ENCODE results near the gene PRSS2. TPM values are rescaled to one million over a fixed set of nuclear protein-coding genes. Genes with fewer than 3 reads are reported as not detected.

Gene PRSS2
- total RNA-seq, 1 donor from 2014 or later: not detected

DNA sequence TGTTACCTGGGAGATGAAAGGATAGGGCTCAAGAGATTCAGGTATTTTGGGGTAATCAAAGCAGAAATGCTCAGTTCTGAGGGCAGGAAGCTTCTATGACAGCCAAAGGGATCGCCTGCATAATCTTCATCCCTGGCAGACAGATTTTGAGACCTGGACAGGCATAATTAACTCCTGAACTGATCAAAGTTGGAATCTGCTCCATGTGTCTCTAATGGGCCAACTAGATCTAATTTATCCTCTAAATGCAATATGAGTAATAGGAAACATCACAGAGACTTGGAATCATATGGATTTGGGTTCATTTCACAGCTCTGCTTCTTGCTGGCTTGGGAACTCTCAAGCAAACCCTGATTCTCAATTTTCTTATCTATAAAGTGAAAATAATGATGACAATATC lies 42.9 kb downstream of the PRSS2 start:
- no peak for FAIRE-seq

DNA sequence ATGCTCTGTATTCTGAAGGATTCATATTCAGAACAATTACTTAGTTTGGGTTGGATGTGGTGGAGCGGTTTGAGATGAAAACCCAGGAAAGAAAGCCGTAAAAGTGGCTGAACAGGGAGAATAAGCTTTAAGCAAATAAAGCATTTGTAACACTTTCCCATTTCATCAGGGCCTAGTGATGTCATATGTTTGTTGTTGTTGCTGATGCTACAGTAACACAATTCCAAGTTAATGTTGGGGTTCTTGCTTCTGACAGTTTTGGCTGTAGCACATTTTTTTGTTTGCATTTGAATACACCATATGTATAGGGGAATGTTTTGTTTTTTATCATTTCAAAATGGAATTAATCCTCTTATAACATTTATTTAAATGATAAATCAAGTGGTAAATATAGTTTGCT lies 43.7 kb downstream of the PRSS2 start:
- FAIRE-seq (no peak), DNase-seq (ENCODE audit: low spot score in 2 of 2) (no peak)

More for the DNA sequence above, 42.9 kb downstream of the PRSS2 start:
- DNase-seq (ENCODE audit: low spot score in 2 of 2): no peak

DNA sequence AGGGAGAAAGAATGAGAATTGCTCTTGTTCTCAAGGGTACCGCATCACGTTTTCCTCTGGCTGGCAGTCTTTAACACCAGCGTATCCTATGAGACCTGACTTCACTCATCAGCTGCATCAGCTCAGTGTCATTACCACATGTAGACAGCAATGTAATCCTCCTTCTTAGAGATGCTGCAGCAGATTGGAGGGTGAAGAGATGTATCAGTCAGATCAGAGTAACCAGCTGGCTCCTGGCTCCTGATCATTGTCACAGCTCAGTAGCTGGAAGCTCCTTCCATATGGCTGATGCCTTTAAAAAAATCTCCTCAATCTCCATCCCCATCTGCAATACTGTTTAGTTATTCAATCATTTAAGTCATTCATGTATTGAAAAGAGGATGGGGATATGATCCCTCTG lies 44.4 kb downstream of the PRSS2 start:
- DNase-seq (ENCODE audit: low spot score in 2 of 2) (no peak), FAIRE-seq (no peak)

DNA sequence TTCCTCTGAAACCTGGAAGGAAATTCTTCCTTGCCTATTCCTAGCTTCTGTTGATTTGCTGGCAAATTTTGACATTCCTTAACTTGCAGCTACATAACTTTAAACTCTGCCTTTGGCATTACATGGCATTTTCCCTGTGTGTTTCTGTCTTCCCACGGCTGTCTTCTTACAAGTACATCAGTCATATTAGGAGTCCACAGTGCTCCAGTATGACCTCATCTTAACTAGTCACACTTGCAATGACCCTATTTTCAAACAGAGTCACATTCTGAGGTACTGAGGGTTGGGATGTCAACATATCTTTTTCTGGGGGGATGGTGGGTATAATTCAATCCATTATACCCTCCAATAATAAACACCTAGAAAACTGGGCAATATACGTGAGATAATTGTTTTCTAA lies 46.7 kb downstream of the PRSS2 start:
- DNase-seq (ENCODE audit: low spot score in 2 of 2) (no peak), FAIRE-seq (no peak)

DNA sequence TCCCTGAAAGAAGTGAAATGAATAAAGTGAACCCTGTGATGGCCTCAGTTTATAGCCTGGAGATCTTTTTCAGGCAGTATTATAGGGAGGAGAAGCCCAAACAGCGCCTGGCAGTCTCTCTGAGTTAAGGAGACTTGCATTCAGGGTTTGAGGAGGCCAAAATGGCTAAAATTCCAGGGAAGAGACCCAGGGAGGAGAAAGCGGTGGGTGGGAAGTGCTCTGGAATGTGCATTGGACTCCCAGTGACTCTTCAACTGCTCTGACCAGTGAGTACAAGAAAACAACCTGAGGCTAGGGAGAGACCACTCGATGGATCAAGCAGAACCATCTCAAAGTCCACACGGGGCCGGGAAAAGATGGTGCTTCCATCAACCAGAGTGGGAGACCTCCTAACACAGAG lies 48.8 kb downstream of the PRSS2 start:
- FAIRE-seq (no peak), DNase-seq (ENCODE audit: low spot score in 2 of 2) (no peak)

DNA sequence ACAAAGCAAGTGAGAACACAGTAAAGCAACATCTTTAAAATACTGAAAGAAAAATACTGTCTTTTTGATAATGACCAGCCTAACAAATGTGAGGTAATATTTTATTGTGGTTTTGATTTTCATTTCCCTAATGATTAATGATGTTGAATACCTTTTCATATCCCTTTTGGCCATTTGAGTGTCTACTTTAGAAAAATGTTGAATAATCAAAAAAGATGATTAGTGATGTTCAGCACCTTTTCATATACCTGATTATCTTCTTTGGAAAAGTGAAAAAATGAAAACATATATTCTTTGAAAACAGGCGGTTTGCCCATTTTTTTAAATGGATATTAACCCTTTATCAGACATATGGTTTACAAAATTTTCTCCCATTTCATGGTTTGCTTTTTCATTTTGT lies 51.9 kb downstream of the PRSS2 start:
- DNase-seq (ENCODE audit: low spot score in 2 of 2) (no peak), FAIRE-seq (no peak)

Small RNAs within 50 kb of the gene (small RNA-seq; reads per million reads assigned to genes)
- gene TRBD1 (not detected), gene TRBJ1-1 (not detected), gene TRBJ1-2 (not detected), gene TRBJ1-3 (not detected), gene TRBJ1-4 (not detected), gene TRBJ1-5 (not detected), gene TRBJ1-6 (not detected), gene TRBJ2-1 (not detected), gene TRBJ2-2 (not detected), gene TRBJ2-2P (not detected), gene TRBJ2-3 (not detected), gene TRBJ2-4 (not detected), gene TRBJ2-5 (not detected), gene TRBJ2-6 (not detected), gene TRBJ2-7 (not detected)

Other genes with a start within 250 kb of the PRSS2 start
- not detected for gene PRSS1, start 21.5 kb upstream of the PRSS2 start, total RNA-seq
- gene EPHB6, start 84.1 kb downstream of the PRSS2 start, total RNA-seq: 29.3 TPM
- under 0.01 TPM for gene TRPV6, start 114.8 kb downstream of the PRSS2 start, total RNA-seq
- gene TRPV5, start 162.8 kb downstream of the PRSS2 start, total RNA-seq: not detected
- not detected for gene LLCFC1, start 168.5 kb downstream of the PRSS2 start, total RNA-seq
- 0.82 TPM for gene KEL, start 191.4 kb downstream of the PRSS2 start, total RNA-seq